Skeletal muscle satellite cell (primary cell): ENCODE results near the gene CD7.

Experiments used
- H3K27me3 ChIP-seq: 2 replicates; pipeline ENCODE4 v1.7.0; 2013; ENCODE audit warnings: low read length; ENCODE audit not compliant: control insufficient read depth, insufficient read depth
- H3K36me3 ChIP-seq: 2 replicates; pipeline ENCODE4 v1.7.0; 2013; ENCODE audit warnings: mild to moderate bottlenecking, control low read depth, low read length; ENCODE audit not compliant: insufficient read depth
- H3K4me1 ChIP-seq: 2 replicates; pipeline ENCODE4 v1.7.0; 2013; ENCODE audit warnings: low read length; ENCODE audit not compliant: control insufficient read depth, insufficient read depth
- H3K4me2 ChIP-seq: 2 replicates; pipeline ENCODE4 v1.7.0; 2013; ENCODE audit warnings: mild to moderate bottlenecking, low read length
- H3K4me3 ChIP-seq: 2 replicates; pipeline ENCODE4 v1.7.0; 2013; ENCODE audit warnings: low read length
- H3K9ac ChIP-seq: 2 replicates; pipeline ENCODE4 v1.7.0; 2013; ENCODE audit warnings: mild to moderate bottlenecking, low read depth, low read length, moderate library complexity
- H3K9me3 ChIP-seq: replicated peaks from 2 replicates; pipeline ENCODE4 v1.7.0; 2013; ENCODE audit warnings: mild to moderate bottlenecking, control low read depth, low read length

CD7 gene

DNA sequence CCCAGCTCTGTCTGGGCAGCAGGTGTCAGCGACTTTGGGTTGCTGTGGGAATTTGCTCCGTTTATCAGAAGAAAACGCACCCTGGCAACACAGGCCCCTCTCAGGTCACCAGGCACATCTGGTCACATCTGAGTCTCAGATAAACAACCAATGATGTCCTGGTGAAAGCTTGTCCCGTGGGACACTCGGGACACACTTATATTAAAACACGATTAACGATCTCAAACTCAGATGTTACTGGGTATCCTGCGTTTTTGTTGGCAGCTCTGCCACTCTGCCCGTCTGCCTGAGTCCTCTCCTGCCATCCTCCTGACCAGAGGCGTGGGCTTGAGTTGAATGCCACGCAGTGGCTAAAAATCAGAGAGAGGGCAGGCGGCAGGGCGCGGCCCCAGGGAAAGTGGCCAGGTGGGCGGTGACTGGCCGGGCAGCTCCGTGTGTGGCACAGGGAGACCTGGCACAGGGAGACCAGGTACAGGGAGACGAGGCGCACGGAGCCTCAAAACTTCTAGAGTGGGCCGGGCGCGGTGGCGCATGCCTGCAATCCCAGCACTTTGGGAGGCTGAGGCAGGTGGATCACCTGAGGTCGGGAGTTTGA, 14.0 kb upstream of the CD7 start:
- peaks cover 2% of the 10 kb centered on the region for H3K27me3 ChIP-seq
- H3K36me3 ChIP-seq = no peaks in the 10 kb centered on the region
- no peaks in the 10 kb centered on the region for H3K9me3 ChIP-seq
- no peak overlapping the region for H3K9ac ChIP-seq
- H3K4me2 ChIP-seq = no peak overlapping the region
- H3K4me1 ChIP-seq = peaks cover 37% of the 10 kb centered on the region
- H3K4me3 ChIP-seq = no peak overlapping the region

DNA sequence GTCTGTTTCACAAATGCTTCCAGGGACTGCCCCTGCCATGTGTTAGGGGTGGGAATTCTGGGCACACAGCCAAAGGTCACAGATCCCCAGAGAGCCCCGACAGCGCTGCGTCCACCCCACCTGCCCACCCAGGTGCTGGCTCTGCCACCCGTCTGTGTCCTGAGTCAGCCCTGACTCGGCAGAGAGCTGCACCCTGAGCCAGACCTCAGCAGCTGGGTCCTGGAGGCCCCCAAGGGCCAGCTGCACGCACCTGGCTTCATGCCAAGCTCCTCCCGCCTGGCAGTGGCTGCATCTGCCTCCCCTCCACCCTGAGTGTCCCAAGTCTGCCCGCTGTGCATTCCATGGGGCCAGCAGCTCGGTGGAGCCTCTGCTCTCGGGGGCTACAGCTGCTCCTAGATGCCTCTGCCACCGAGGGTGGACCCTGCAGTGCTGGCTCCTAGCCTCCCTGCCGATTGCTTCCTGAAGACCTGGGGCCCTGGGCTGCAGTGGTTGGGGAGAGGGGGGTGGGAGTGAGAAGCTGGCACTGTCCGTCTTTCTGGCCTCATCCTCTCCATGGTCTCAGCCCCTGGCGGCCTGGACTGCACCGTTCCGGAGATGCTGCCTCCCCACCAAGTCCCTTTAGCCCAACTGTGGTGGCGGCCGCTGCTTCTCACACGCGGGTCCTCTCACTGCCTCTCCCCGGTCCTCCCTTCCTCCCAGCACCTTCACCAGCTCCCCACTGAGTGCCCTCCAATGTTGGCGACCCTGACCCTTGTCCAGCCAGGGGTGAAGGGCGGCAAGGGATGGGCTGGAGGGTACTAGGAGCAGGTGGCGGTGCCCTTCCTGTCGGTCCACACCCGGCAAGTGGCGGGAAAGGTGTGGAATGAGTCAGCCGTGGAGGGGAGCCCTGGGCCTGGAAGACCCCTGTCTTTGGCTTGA, 13.2 kb upstream of the CD7 start:
- Histone ChIP-seq H3K9ac (no peak overlapping the region), H3K4me2 (peak overlapping the region; percentile 8), H3K4me1 (peaks cover 37% of the 10 kb centered on the region), H3K36me3 (no peaks in the 10 kb centered on the region), H3K4me3 (no peak overlapping the region), H3K9me3 (no peaks in the 10 kb centered on the region), H3K27me3 (peaks cover 2% of the 10 kb centered on the region)

DNA sequence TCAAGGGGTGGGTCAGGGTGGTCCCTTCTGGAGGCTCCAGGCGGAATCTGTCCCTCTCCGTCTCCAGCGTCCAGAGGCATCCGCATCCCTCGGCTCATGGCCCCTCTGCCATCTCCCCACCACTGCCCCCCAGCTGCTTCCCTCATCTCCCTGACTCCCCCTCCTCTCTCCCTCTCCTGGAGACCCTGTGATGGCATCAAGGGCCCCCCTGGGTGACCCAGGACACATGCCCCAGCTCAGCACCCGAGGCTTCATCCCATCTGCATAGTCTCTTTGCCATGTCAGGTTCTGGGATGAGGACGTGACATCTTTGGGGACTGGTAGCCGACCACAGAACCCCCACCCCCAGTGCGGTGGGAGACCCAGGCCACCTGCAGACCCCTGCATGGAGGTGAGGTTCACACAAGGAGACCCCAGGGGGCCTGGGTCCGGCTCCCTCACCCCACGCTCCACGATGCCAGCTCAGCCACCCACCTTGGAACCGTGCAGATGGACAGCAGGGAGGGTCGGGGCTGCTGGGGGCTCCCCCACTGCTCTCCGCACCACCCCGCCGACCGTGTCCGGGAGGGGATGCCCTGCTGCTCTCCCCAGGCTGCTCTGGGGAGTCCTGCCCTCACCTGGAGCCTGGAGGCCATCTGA, 12.4 kb upstream of the CD7 start:
- Histone ChIP-seq H3K4me2 (peak overlapping the region; percentile 8), H3K4me1 (peaks cover 30% of the 10 kb centered on the region), H3K4me3 (no peak overlapping the region), H3K9me3 (no peaks in the 10 kb centered on the region), H3K9ac (no peak overlapping the region), H3K36me3 (no peaks in the 10 kb centered on the region), H3K27me3 (peaks cover 2% of the 10 kb centered on the region)

DNA sequence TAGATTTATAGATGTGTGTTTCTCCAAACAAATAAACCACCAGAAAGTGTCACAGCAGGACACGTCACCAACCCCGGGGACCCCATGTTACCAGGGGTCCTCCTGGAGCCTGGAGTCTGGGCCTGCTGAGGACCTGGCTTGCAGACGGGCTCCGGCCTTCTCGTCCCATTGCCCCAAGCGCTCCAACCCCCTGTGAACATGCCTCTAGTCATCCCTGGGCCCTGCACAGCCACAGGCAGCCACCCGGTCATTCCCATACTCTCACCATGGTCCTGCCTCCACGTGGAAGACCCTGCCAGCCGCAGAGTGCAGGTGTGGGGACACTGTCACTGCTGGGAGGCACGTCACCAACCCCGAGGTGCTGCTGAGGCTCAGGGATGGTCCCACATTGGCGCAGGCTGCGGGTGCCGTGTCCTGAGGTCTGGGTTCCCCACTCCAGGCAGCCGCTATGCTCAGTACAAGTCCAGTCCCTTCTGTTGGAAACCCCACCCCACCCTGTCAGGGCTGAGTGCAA, 11.6 kb upstream of the CD7 start:
- Histone ChIP-seq H3K27me3 (peaks cover 2% of the 10 kb centered on the region), H3K36me3 (no peaks in the 10 kb centered on the region), H3K4me1 (peaks cover 22% of the 10 kb centered on the region), H3K9me3 (no peaks in the 10 kb centered on the region), H3K4me2 (no peak overlapping the region), H3K9ac (no peak overlapping the region), H3K4me3 (no peak overlapping the region)

DNA sequence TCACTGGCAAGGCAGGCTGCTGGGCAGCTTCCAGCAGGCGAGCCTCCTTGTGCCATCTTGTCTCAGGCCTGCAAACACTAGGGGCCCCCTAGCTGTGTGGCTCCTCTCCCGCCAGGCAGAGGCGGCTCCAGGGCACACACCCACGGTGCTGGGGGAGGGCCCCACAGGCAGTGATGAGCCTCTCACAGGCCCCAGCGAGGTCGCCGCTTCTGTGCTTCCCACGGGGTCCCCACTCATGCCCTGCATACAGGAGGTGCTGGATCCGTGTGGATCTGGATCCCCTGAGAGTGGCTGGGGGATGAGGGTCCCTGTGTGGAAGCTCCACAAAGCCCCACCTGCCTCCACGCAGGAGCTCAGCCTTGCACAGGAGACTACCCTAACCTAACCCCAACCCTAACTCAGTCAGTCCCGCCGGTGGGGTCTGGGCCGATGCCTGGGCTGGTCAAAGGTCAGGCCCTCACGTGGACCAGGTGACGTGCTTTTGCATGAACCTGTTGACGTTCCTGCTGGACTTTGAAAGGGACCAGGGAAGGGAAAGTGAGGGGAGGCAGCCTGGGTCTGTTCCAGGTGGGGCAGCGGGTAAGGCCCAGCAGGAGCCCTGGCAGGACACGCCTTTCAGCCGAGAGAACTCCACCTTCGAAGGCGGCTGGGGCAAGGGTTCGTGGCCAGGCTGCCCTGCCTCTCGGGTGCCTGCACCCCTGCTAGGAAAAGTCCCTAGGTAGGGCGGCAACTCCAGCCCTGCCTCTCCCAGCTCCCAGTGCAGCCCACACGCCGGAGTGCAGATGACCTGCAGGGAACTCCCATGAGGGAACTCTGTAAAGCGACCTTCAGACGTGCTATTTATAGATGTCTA, 11.0 kb upstream of the CD7 start:
- Histone ChIP-seq H3K9ac (no peak overlapping the region), H3K36me3 (no peaks in the 10 kb centered on the region), H3K4me2 (no peak overlapping the region), H3K9me3 (no peaks in the 10 kb centered on the region), H3K4me3 (no peak overlapping the region), H3K27me3 (peaks cover 2% of the 10 kb centered on the region), H3K4me1 (peaks cover 17% of the 10 kb centered on the region)

DNA sequence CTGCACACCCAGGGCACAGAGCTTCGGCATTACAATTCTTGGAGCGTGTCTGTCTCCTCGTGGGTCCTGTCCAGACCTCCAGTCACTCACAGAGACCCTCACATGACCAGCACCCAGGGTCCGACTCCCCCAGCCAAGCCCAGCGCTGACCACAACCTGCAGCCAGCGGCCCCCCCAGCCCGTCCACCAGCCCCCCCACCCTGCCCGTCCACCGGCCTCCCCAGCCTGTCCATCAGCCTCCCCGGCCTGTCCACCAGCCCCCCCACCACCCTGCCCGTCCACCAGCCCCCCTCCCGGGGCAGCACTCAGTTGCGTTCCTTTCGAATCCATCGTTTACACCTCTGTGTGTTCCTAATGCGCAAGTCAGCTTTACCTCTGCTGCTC, 10.3 kb upstream of the CD7 start:
- H3K4me2 ChIP-seq = no peak overlapping the region
- H3K9ac ChIP-seq = no peak overlapping the region
- peaks cover 2% of the 10 kb centered on the region for H3K27me3 ChIP-seq
- no peak overlapping the region for H3K4me3 ChIP-seq
- H3K9me3 ChIP-seq = no peaks in the 10 kb centered on the region
- H3K4me1 ChIP-seq = peaks cover 13% of the 10 kb centered on the region
- H3K36me3 ChIP-seq = no peaks in the 10 kb centered on the region

DNA sequence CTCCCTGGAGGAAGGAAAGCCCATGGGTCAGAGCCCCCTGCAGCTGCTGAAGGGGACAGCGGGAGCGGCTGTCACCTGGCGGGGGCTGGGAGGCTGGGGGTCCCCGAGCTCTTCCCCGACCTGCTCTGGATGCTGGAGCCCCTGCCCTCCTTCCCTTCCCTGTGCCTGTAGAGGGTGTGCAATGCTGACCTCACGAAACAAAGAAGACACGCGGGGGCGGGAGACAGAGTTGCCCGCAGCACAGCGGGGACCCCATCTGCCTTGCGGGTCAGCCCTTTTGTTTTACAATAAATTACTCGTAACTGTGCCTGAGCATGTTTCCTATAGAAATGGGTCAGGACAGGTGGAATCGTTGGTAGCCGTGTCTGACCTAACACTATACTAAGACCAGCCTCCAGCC, 9.9 kb upstream of the CD7 start:
- Histone ChIP-seq H3K9ac (no peak overlapping the region), H3K4me2 (no peak overlapping the region), H3K36me3 (no peaks in the 10 kb centered on the region), H3K4me3 (no peak overlapping the region), H3K4me1 (peaks cover 10% of the 10 kb centered on the region), H3K9me3 (no peaks in the 10 kb centered on the region), H3K27me3 (peaks cover 2% of the 10 kb centered on the region)

DNA sequence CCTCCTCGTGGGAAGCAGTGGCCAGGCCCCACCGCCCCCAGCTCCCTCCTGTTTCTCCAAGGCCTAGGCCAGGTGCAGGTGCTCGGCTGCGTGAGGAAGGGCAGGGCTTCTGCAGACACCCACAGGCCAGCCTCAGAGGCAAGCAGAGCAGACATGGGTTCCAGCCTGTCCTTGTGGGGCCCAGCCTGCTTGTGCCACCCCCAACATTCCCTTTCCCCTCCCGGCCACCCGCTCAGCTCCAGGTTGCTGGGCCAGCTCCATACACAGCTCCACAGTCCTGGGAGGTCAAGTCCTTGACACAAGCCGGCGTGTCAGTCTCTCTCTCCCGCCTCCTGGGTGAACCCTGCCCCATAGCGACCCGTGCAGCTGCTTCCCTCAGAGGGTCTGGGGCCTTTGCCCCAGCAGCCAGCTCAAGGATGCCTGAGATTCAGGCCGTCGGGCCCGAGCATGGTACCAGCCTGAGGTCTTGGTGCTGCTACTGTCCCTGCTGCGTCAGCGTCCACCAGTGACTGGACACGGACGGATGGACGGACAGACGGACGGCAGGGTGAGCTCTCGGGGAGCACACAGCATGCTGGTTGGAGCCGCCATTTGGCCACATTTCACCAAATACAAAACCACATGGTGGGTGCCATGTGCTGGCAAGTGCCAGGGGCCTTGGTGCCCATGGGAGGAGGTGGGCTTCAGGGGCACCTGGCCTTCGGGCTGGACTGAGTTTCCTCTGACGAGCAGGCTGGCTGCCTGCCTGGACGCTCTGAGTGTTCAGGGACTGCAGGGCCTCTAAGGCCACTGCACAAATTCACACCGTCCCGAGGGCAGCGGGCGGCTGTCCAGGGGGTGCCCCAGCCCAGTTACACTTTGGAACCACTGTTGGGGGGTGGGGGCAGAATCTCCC, 8.1 kb upstream of the CD7 start:
- Histone ChIP-seq H3K9ac (no peak overlapping the region), H3K4me1 (peaks cover 7% of the 10 kb centered on the region), H3K9me3 (no peaks in the 10 kb centered on the region), H3K36me3 (no peaks in the 10 kb centered on the region), H3K4me3 (no peak overlapping the region), H3K4me2 (no peak overlapping the region), H3K27me3 (no peaks in the 10 kb centered on the region)

DNA sequence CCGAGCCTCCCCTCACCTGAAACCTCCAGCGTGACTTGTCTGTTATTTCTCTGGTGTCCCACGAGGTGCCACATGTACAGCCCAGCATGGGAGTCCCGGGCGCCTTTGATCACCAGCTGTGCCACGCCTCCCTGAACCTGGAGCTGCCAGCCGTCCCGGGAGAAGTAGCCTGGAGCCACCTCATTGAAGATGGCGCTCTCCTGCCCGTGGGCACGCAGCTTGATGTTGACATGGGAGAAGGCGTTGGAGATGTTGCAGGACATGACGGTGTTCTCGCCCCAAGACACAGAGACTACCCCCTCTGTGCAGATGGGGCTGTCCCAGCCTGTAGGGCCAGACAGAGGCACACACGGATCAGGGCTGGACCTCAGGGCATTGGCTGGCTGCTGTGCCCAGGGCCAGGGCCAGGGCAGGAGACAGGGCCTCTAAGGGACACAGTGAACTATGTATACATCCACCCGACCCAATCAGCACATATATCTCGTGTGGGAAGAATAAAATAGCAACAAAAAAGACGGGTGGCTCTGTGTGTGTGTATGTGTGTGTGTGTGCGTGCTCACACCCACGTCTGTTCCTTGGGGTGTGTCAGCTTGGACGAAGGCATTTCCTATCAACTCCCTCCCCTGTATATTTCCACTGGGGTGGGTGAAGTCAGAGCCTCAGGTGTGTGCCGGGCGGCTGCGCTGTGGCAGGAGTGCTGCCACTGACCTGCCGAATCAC, 7.3 kb upstream of the CD7 start:
- H3K4me3 ChIP-seq = no peak overlapping the region
- no peak overlapping the region for H3K9ac ChIP-seq
- no peaks in the 10 kb centered on the region for H3K36me3 ChIP-seq
- no peaks in the 10 kb centered on the region for H3K9me3 ChIP-seq
- no peaks in the 10 kb centered on the region for H3K27me3 ChIP-seq
- no peak overlapping the region for H3K4me2 ChIP-seq
- no peaks in the 10 kb centered on the region for H3K4me1 ChIP-seq
